Sigmoid colon (tissue), 4 donors: ENCODE results near the gene NFIL3.

ENCODE experiments used
- EP300 ChIP-seq, 4 donors: sonication (generic); formaldehyde crosslinking; IDR thresholded peaks; one replicate each; pipeline ENCODE4 v1.6.1; 2017; ENCODE audit warnings: antibody characterized with exemption in 4 of 4
- POLR2A ChIP-seq, 2 donors: fragments of 450-650 bp; IDR thresholded peaks; one replicate each; pipeline ENCODE4 v1.6.1; 2016; ENCODE audit warnings: antibody characterized with exemption in 2 of 2, mild to moderate bottlenecking in 2 of 2, moderate library complexity in 2 of 2
- TF ChIP-seq, protein P1 (sequence below), 4 experiments: fragments of 450-650 bp in 3 of 4; fragments of 200-600 bp in 1 of 4; IDR thresholded peaks; one replicate each; pipeline ENCODE4 v1.5.1; 2016 to 2019; ENCODE audit warnings: antibody characterized with exemption in 4 of 4, mild to moderate bottlenecking in 3 of 4, moderate library complexity in 2 of 4

DNA sequence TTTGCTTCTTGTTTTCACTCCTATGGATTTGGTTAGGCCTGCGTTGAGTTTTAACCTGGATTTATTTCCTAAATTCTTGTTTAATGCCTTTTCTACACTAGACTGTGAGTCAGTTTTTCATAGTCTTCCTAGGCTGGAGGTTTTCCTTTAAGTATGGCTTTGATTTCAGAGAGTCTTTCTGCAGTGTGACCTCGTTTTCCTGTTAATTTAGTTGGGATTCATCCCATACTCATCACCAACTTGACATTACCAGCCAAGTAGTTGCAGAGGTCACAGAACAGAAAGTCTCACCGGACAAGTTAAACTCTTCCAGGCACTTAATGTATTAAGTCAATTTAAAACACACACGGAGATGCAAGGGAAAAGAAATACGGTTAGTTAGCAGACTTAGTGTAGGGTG lies 32.2 kb downstream of the NFIL3 start:
- TF ChIP-seq, protein P1, sequence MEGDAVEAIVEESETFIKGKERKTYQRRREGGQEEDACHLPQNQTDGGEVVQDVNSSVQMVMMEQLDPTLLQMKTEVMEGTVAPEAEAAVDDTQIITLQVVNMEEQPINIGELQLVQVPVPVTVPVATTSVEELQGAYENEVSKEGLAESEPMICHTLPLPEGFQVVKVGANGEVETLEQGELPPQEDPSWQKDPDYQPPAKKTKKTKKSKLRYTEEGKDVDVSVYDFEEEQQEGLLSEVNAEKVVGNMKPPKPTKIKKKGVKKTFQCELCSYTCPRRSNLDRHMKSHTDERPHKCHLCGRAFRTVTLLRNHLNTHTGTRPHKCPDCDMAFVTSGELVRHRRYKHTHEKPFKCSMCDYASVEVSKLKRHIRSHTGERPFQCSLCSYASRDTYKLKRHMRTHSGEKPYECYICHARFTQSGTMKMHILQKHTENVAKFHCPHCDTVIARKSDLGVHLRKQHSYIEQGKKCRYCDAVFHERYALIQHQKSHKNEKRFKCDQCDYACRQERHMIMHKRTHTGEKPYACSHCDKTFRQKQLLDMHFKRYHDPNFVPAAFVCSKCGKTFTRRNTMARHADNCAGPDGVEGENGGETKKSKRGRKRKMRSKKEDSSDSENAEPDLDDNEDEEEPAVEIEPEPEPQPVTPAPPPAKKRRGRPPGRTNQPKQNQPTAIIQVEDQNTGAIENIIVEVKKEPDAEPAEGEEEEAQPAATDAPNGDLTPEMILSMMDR (IDR thresholded peaks at IDR 0.05): no peak
- no peak for TF ChIP-seq POLR2A (IDR thresholded peaks at IDR 0.05)
- TF ChIP-seq EP300 (IDR thresholded peaks at IDR 0.05): no peak
